PC-9 (cell line): ENCODE results near the gene PTCSC3. TPM values are rescaled to one million over a fixed set of nuclear protein-coding genes. Genes with fewer than 3 reads are reported as not detected.
A peak's percentile ranks its signal among the peaks of the same experiment; 100 is the strongest.

ENCODE experiments used
- BruUV-seq: library from RNA; stranded (reverse); fragments of 400-500 nt; replicated peaks from 2 replicates; lab custom pipeline; 2021; lab: Mats Ljungman, UMichigan
- CTCF ChIA-PET: fragments of 300-600 bp; sonication (Branson Sonifier 250); formaldehyde crosslinking; loops from one replicate; lab custom pipeline; 2022; ENCODE audit warnings: antibody characterized with exemption; lab: Charles Lee
- POLR2A ChIA-PET: fragments of 300-600 bp; sonication (Branson Sonifier 250); formaldehyde crosslinking; loops from one replicate; lab custom pipeline; 2022; ENCODE audit warnings: antibody characterized with exemption; ENCODE audit not compliant: unreplicated experiment; lab: Charles Lee
- DNase-seq, 2 experiments: peaks; one replicate each; pipeline versions ENCODE4 v3.0.0 to v3.0.0-alpha.2; 2015 to 2022; ENCODE audit warnings: mixed read lengths in 1 of 2
- H2AFZ ChIP-seq: fragments of 200-600 bp; sonication (generic); 2 replicates; pipeline ENCODE4 v1.8.1; 2017; ENCODE audit warnings: antibody characterized with exemption
- H3F3A ChIP-seq: fragments of 200-600 bp; sonication (generic); 2 replicates; pipeline ENCODE4 v1.8.1; 2017; ENCODE audit warnings: antibody characterized with exemption, mild to moderate bottlenecking, low read depth; ENCODE audit not compliant: insufficient read depth
- H3K27ac ChIP-seq: fragments of 200-600 bp; sonication (generic); 2 replicates; pipeline ENCODE4 v1.6.1; 2016; ENCODE audit warnings: mixed run types
- H3K27me3 ChIP-seq: fragments of 200-600 bp; sonication (generic); 2 replicates; pipeline ENCODE4 v1.6.1; 2016; ENCODE audit warnings: low read depth, mixed run types; ENCODE audit not compliant: insufficient read depth
- H3K36me3 ChIP-seq: fragments of 200-600 bp; sonication (generic); 2 replicates; pipeline ENCODE4 v1.6.1; 2016; ENCODE audit warnings: low read depth, mixed run types
- H3K4me1 ChIP-seq: fragments of 200-600 bp; sonication (generic); replicated peaks from 2 replicates; pipeline ENCODE4 v1.6.1; 2016; ENCODE audit warnings: mixed run types; ENCODE audit not compliant: insufficient read depth
- H3K4me2 ChIP-seq: fragments of 200-600 bp; sonication (generic); 2 replicates; pipeline ENCODE4 v1.6.1; 2017; ENCODE audit warnings: mixed run types
- H3K4me3 ChIP-seq: fragments of 200-600 bp; sonication (generic); 2 replicates; pipeline ENCODE4 v1.6.1; 2016; ENCODE audit warnings: mixed run types
- H3K79me2 ChIP-seq: fragments of 200-600 bp; sonication (generic); 2 replicates; pipeline ENCODE4 v1.6.1; 2017; ENCODE audit warnings: low read depth, mixed run types
- H3K9me2 ChIP-seq: fragments of 200-600 bp; sonication (generic); 2 replicates; pipeline ENCODE4 v1.8.1; 2017; ENCODE audit warnings: mild to moderate bottlenecking; ENCODE audit not compliant: insufficient read depth
- H3K9me3 ChIP-seq: fragments of 200-600 bp; sonication (generic); 2 replicates; pipeline ENCODE4 v1.8.1; 2016; ENCODE audit warnings: low read depth; ENCODE audit not compliant: insufficient read depth
- H4K20me1 ChIP-seq: fragments of 200-600 bp; sonication (generic); 2 replicates; pipeline ENCODE4 v1.8.1; 2017; ENCODE audit not compliant: insufficient read depth
- CTCF ChIP-seq: fragments of 200-600 bp; sonication (generic); conservative IDR thresholded peaks from 2 replicates; pipeline ENCODE4 v1.6.1; 2017; ENCODE audit warnings: mixed run types, antibody characterized with exemption, mild to moderate bottlenecking, moderate library complexity
- EZH2 ChIP-seq: fragments of 200-600 bp; sonication (generic); IDR thresholded peaks from 2 replicates; pipeline ENCODE4 v1.8.0; 2017; ENCODE audit warnings: antibody characterized with exemption, low read depth
- intact Hi-C: fragments of 100-400 bp; cut with micrococcal nuclease; formaldehyde crosslinking; loops from one replicate; pipeline ENCODE4 v1.10.0; 2022; ENCODE audit not compliant: unreplicated experiment
- total RNA-seq: library from RNA; stranded (reverse); gene quantifications from 2 replicates; pipeline ENCODE4 v1.2.3, GENCODE V29; 2021

PTCSC3 gene
- total RNA-seq, 1 experiment from 2014 or later, result not detected

GRCh38 chr14:36221112-36221511, 44.6 kb upstream of the PTCSC3 start:
- Histone ChIP-seq H3K4me1 (no peaks in the 10 kb centered on the region), H3K9me3 (no peaks in the 10 kb centered on the region), H3K27ac (no peak overlapping the region), H3K27me3 (no peaks in the 10 kb centered on the region), H3K79me2 (no peaks in the 10 kb centered on the region), H3K9me2 (no peaks in the 10 kb centered on the region), H3K36me3 (no peaks in the 10 kb centered on the region), H3K4me2 (no peak overlapping the region), H3F3A (no peaks in the 10 kb centered on the region), H3K4me3 (no peak overlapping the region), H4K20me1 (no peaks in the 10 kb centered on the region), H2AFZ (no peak overlapping the region)
- no peak for TF ChIP-seq EZH2
- TF ChIP-seq CTCF, result no peak
- intact Hi-C loops, result no loop called here
- ChIA-PET CTCF (no interaction called here), POLR2A (interaction anchor here (0.6 kb wide), 1 partner anchor 153 kb away, joined by 4 read pairs; no protein-coding TSS in a partner anchor)
- BruUV-seq, result no TSS peak
- no peak for DNase-seq

GRCh38 chr14:36217732-36218131, 41.2 kb upstream of the PTCSC3 start:
- Histone ChIP-seq H3K4me3 (no peak overlapping the region), H3K79me2 (no peaks in the 10 kb centered on the region), H2AFZ (no peak overlapping the region), H3F3A (no peaks in the 10 kb centered on the region), H3K4me1 (no peaks in the 10 kb centered on the region), H3K9me2 (no peaks in the 10 kb centered on the region), H4K20me1 (no peaks in the 10 kb centered on the region), H3K27ac (no peak overlapping the region), H3K36me3 (no peaks in the 10 kb centered on the region), H3K27me3 (no peaks in the 10 kb centered on the region), H3K9me3 (no peaks in the 10 kb centered on the region), H3K4me2 (no peak overlapping the region)
- intact Hi-C loops, result no loop called here
- ChIA-PET POLR2A (interaction anchor here (0.7 kb wide), 1 partner anchor 925 kb away, joined by 3 read pairs; no protein-coding TSS in a partner anchor), CTCF (no interaction called here)
- peak in 1 of 2 experiments; percentile 58 for DNase-seq
- no TSS peak for BruUV-seq
- TF ChIP-seq CTCF (no peak), EZH2 (no peak)

- no peaks in the 10 kb centered on the region for H3K27me3 ChIP-seq
- TF ChIP-seq EZH2 (no peak), CTCF (no peak)
- BruUV-seq, result no TSS peak
- no peaks in the 10 kb centered on the region for H3K4me1 ChIP-seq
- intact Hi-C loops, result no loop called here
- DNase-seq, result no peak
- no peaks in the 10 kb centered on the region for H3K79me2 ChIP-seq
- H3K9me3 ChIP-seq, result no peaks in the 10 kb centered on the region
- H4K20me1 ChIP-seq, result no peaks in the 10 kb centered on the region
- no peak overlapping the region for H2AFZ ChIP-seq
- ChIA-PET POLR2A (no interaction called here), CTCF (no interaction called here)
- no peak overlapping the region for H3K4me3 ChIP-seq
- H3K27ac ChIP-seq, result no peak overlapping the region
- no peaks in the 10 kb centered on the region for H3F3A ChIP-seq
- H3K36me3 ChIP-seq, result no peaks in the 10 kb centered on the region
- H3K9me2 ChIP-seq, result no peaks in the 10 kb centered on the region
- H3K4me2 ChIP-seq, result no peak overlapping the region
Measured at GRCh38 chr14:36217027-36217426, 40.5 kb upstream of the PTCSC3 start.
